IPS-18c (cell line): ENCODE measurements around the gene SEL1L2.

ENCODE experiments used
- H3K4me3 ChIP-seq: 2 replicates; pipeline ENCODE4 v1.7.0; 2013; ENCODE audit warnings: low read depth, mild to moderate bottlenecking, low read length, moderate library complexity; ENCODE audit not compliant: insufficient read depth
- H3K9me3 ChIP-seq: one replicate; pipeline ENCODE4 v1.6.1; 2013; ENCODE audit warnings: mild to moderate bottlenecking, low read length, moderate library complexity; ENCODE audit not compliant: control insufficient read depth, insufficient read depth

The SEL1L2 gene

GRCh38 chr20:13800728-13801134, 189.7 kb downstream of the SEL1L2 start:
- Histone ChIP-seq H3K4me3 (no peak overlapping the region), H3K9me3 (no peaks in the 10 kb centered on the region)

- Histone ChIP-seq H3K9me3 (no peaks in the 10 kb centered on the region), H3K4me3 (no peak overlapping the region)
These were observed 190.4 kb downstream of the SEL1L2 start for GRCh38 chr20:13799974-13800373.
